SK-N-SH (cell line): Measurements from ENCODE around the gene NHSL1. TPM values are rescaled to one million over a fixed set of nuclear protein-coding genes. Genes with fewer than 3 reads are reported as not detected.

Experiments
- CTCF ChIA-PET: fragments of 300-600, 350-600 bp; formaldehyde crosslinking; extraction: SDS; loops from one replicate; lab custom pipeline; 2021; lab: Yijun Ruan, JAX
- POLR2A ChIA-PET: fragments of 350-600 bp; sonication (Branson Sonifier 250); formaldehyde crosslinking; extraction: SDS; loops from one replicate; lab custom pipeline; 2020; ENCODE audit warnings: antibody characterized with exemption, inconsistent platforms; lab: Yijun Ruan, JAX
- DNase-seq: peaks from one replicate; pipeline ENCODE4 v3.0.0; 2012
- H2AFZ ChIP-seq: fragments of 200-600 bp; sonication (generic); 2 replicates; pipeline ENCODE4 v1.8.1; 2016; ENCODE audit warnings: antibody characterized with exemption, mild to moderate bottlenecking, low read depth
- H3F3A ChIP-seq: fragments of 200-600 bp; sonication (generic); replicated peaks from 2 replicates; pipeline ENCODE3; 2016; ENCODE audit warnings: antibody characterized with exemption, mild to moderate bottlenecking; ENCODE audit not compliant: insufficient read depth
- H3K27ac ChIP-seq, 2 experiments: fragments of 200-500 bp in 1 of 2; fragments of 200-600 bp in 1 of 2; sonication (Bioruptor generic) in 1 of 2; sonication (generic), shearing (Covaris generic) in 1 of 2; 2 replicates each; pipeline versions ENCODE4 v1.5.1 to v1.6.1; 2014 to 2016; ENCODE audit warnings: low read depth in 2 of 2, inconsistent platforms in 1 of 2, low read length in 1 of 2, mild to moderate bottlenecking in 1 of 2, mixed read lengths in 1 of 2
- H3K27me3 ChIP-seq: fragments of 200-600 bp; sonication (generic), shearing (Covaris generic); 2 replicates; pipeline ENCODE4 v1.6.1; 2016; ENCODE audit warnings: mixed run types; ENCODE audit not compliant: insufficient read depth
- H3K36me3 ChIP-seq, 2 experiments: fragments of 200-500 bp in 1 of 2; fragments of 200-600 bp in 1 of 2; sonication (Bioruptor generic) in 1 of 2; sonication (generic) in 1 of 2; replicated peaks in 1 of 2; 2 replicates each; pipeline versions ENCODE3 to v1.5.1; 2014 to 2016; ENCODE audit warnings: low read length in 1 of 2, mild to moderate bottlenecking in 1 of 2; ENCODE audit not compliant: insufficient read depth in 2 of 2, control insufficient read depth in 1 of 2
- H3K4me1 ChIP-seq, 2 experiments: fragments of 200-500 bp in 1 of 2; fragments of 200-600 bp in 1 of 2; sonication (Bioruptor generic) in 1 of 2; sonication (generic), shearing (Covaris generic) in 1 of 2; 2 replicates each; pipeline versions ENCODE4 v1.5.1 to v1.6.1; 2014 to 2016; ENCODE audit warnings: low read depth in 1 of 2, low read length in 1 of 2, mixed run types in 1 of 2; ENCODE audit not compliant: insufficient read depth in 2 of 2, control insufficient read depth in 1 of 2
- H3K4me2 ChIP-seq: fragments of 200-600 bp; sonication (generic), shearing (Covaris generic); 2 replicates; pipeline ENCODE4 v1.6.1; 2017; ENCODE audit warnings: mixed run types
- H3K4me3 ChIP-seq, 2 experiments: fragments of 200-500 bp in 1 of 2; fragments of 200-600 bp in 1 of 2; sonication (Bioruptor generic) in 1 of 2; sonication (generic), shearing (Covaris generic) in 1 of 2; 2 replicates each; pipeline versions ENCODE4 v1.5.1 to v1.8.1; 2014 to 2016; ENCODE audit warnings: low read depth in 2 of 2, inconsistent platforms in 1 of 2, low read length in 1 of 2, mild to moderate bottlenecking in 1 of 2, mixed read lengths in 1 of 2, moderate library complexity in 1 of 2
- H3K79me2 ChIP-seq: fragments of 200-600 bp; sonication (generic); 2 replicates; pipeline ENCODE4 v1.8.1; 2017; ENCODE audit warnings: mild to moderate bottlenecking; ENCODE audit not compliant: insufficient read depth
- H3K9ac ChIP-seq: fragments of 200-600 bp; sonication (generic); 2 replicates; pipeline ENCODE4 v1.6.1; 2017; ENCODE audit warnings: mixed run types
- H3K9me2 ChIP-seq: fragments of 200-600 bp; sonication (generic); 2 replicates; pipeline ENCODE4 v1.6.1; 2017; ENCODE audit warnings: mixed run types
- H3K9me3 ChIP-seq: fragments of 200-600 bp; sonication (generic); 2 replicates; pipeline ENCODE4 v1.6.1; 2017; ENCODE audit warnings: mixed run types, mild to moderate bottlenecking, moderate library complexity
- H4K20me1 ChIP-seq: fragments of 200-600 bp; sonication (generic); 2 replicates; pipeline ENCODE4 v1.6.1; 2017; ENCODE audit warnings: mild to moderate bottlenecking, mixed run types; ENCODE audit not compliant: insufficient read depth
- CHD2 ChIP-seq: fragments of 150-350 bp; IDR thresholded peaks from 2 replicates; pipeline ENCODE4 v1.6.1; 2018; ENCODE audit warnings: low read length; ENCODE audit not compliant: partially characterized antibody
- ELF1 ChIP-seq: IDR thresholded peaks from 2 replicates; pipeline ENCODE4 v1.4.0; 2012
- EP300 ChIP-seq, 2 experiments: IDR thresholded peaks; 2 replicates each; pipeline versions ENCODE4 v1.4.0 to v1.6.1; 2012; ENCODE audit warnings: borderline replicate concordance in 1 of 2, low read depth in 1 of 2, low read length in 1 of 2
- FOXJ3 ChIP-seq: sonication (generic); formaldehyde crosslinking; IDR thresholded peaks from 2 replicates; pipeline ENCODE4 v1.5.1; 2020; ENCODE audit warnings: mild to moderate bottlenecking, missing genetic modification reagents
- GABPA ChIP-seq: IDR thresholded peaks from 2 replicates; pipeline ENCODE4 v1.4.0; 2012; ENCODE audit warnings: low read depth, mild to moderate bottlenecking
- MXI1 ChIP-seq: IDR thresholded peaks from 2 replicates; pipeline ENCODE4 v1.6.1; 2012; ENCODE audit warnings: mild to moderate bottlenecking, low read depth, low read length, improper control_type of control experiment
- NFIC ChIP-seq: IDR thresholded peaks from 2 replicates; pipeline ENCODE4 v1.4.0; 2012; ENCODE audit warnings: borderline replicate concordance
- RAD21 ChIP-seq: IDR thresholded peaks from 2 replicates; pipeline ENCODE4 v1.6.1; 2012; ENCODE audit warnings: mild to moderate bottlenecking, low read length
- RXRA ChIP-seq: IDR thresholded peaks from 2 replicates; pipeline ENCODE4 v1.4.0; 2012; ENCODE audit warnings: low read depth, mild to moderate bottlenecking, borderline replicate concordance
- SIN3A ChIP-seq: IDR thresholded peaks from 2 replicates; pipeline ENCODE4 v1.6.1; 2012; ENCODE audit warnings: low read depth, mild to moderate bottlenecking, low read length, moderate library complexity, borderline replicate concordance
- SMC3 ChIP-seq: IDR thresholded peaks from 2 replicates; pipeline ENCODE4 v1.6.1; 2012; ENCODE audit warnings: low read depth, low read length, improper control_type of control experiment
- TAF1 ChIP-seq: IDR thresholded peaks from 2 replicates; pipeline ENCODE4 v1.6.1; 2012; ENCODE audit warnings: low read depth, mild to moderate bottlenecking, low read length, moderate library complexity, borderline replicate concordance
- TCF12 ChIP-seq: IDR thresholded peaks from 2 replicates; pipeline ENCODE4 v1.4.0; 2012
- ZBTB33 ChIP-seq: IDR thresholded peaks from 2 replicates; pipeline ENCODE4 v1.4.0; 2012; ENCODE audit warnings: low read depth, borderline replicate concordance
- WGBS: methylation state at CpG from one replicate; pipeline ENCODE4 v1.1.6; 2017; ENCODE audit warnings: low lambda C conversion rate; 5-methylcytosine and 5-hydroxymethylcytosine counted together
- polyA plus RNA-seq, 3 experiments: library from polyadenylated mRNA; depleted of rRNA; stranded (reverse); fragments of >200 nt; gene quantifications; 2 replicates each; pipeline ENCODE4 v1.2.3, GENCODE V29; 2012

NHSL1 gene
- polyA plus RNA-seq, 1 of the 3 experiments (the other 2 are of a cell fraction) = under 0.01 TPM

GRCh38 chr6:138489846-138490245 is 9.4 kb downstream of the NHSL1 start (continued):
- TF ChIP-seq RAD21 (no peak), MXI1 (no peak), TCF12 (no peak), ZBTB33 (no peak), CHD2 (no peak), SMC3 (no peak), ELF1 (no peak), GABPA (no peak), FOXJ3 (CRISPR knock-in tag) (no peak), TAF1 (no peak)

GRCh38 chr6:138487102-138487604 is 12.1 kb downstream of the NHSL1 start:
- Histone ChIP-seq H3K4me2 (no peak overlapping the region), H3F3A (no peaks in the 10 kb centered on the region), H3K4me1 (no peaks in the 10 kb centered on the region), H3K9ac (no peak overlapping the region), H3K27me3 (peaks cover under 1% of the 10 kb centered on the region; the same call in 1 of the 2 replicates), H3K79me2 (no peaks in the 10 kb centered on the region), H2AFZ (no peak overlapping the region), H3K27ac (no peak overlapping the region), H3K9me3 (no peaks in the 10 kb centered on the region), H3K4me3 (no peak overlapping the region), H4K20me1 (no peaks in the 10 kb centered on the region), H3K9me2 (no peaks in the 10 kb centered on the region), H3K36me3 (no peaks in the 10 kb centered on the region)
- ChIA-PET POLR2A (no interaction called here), CTCF (no interaction called here)
- TF ChIP-seq CHD2 (no peak), TCF12 (no peak), EP300 (IDR thresholded peaks at IDR 0.05; ENCODE audit: borderline replicate concordance in 1 of 2, low read depth in 1 of 2, low read length in 1 of 2) (no peak), RXRA (no peak), GABPA (no peak), NFIC (no peak), ZBTB33 (no peak), TAF1 (no peak), SIN3A (no peak)
- no peak for DNase-seq
- 6% methylated on average over 6 of the region's 6 CpGs for WGBS
